HEK293 (cell line): ENCODE results near the gene MRPS31.

Source experiments
- CTCF ChIA-PET: fragments of 350-600 bp; formaldehyde crosslinking; extraction: SDS; loops from one replicate; lab custom pipeline; 2021; ENCODE audit warnings: antibody characterized with exemption; lab: Yijun Ruan, JAX
- POLR2A ChIA-PET: fragments of 300-600 bp; formaldehyde crosslinking; extraction: SDS; loops from one replicate; lab custom pipeline; 2020; ENCODE audit warnings: antibody characterized with exemption, inconsistent platforms; lab: Yijun Ruan, JAX
- H3K27ac ChIP-seq: fragments of 200-500 bp; sonication (Bioruptor generic); 2 replicates; pipeline ENCODE4 v1.5.1; 2014; ENCODE audit warnings: low read depth, low read length, control low read depth, inconsistent platforms; ENCODE audit errors: extremely low read depth
- H3K36me3 ChIP-seq, 2 experiments: fragments of 200-500 bp in 1 of 2; sonication (Bioruptor generic) in 1 of 2; 1 replicate in 1 of 2; 2 replicates in 1 of 2; pipeline ENCODE4 v1.5.1; 2014 to 2017; ENCODE audit warnings: inconsistent platforms in 2 of 2, low read length in 2 of 2; ENCODE audit not compliant: control insufficient read depth in 2 of 2, insufficient read depth in 1 of 2
- H3K4me1 ChIP-seq: fragments of 200-500 bp; sonication (Bioruptor generic); 2 replicates; pipeline ENCODE4 v1.5.1; 2014; ENCODE audit warnings: mild to moderate bottlenecking, low read length, inconsistent platforms; ENCODE audit not compliant: control insufficient read depth, insufficient read depth
- H3K4me3 ChIP-seq: 2 replicates; pipeline ENCODE4 v1.5.1; 2011; ENCODE audit warnings: low read depth, mild to moderate bottlenecking, control low read depth, low read length, moderate library complexity
- H3K9me3 ChIP-seq: fragments of 200-500 bp; sonication (Bioruptor generic); 2 replicates; pipeline ENCODE4 v1.5.1; 2014; ENCODE audit warnings: low read depth, low read length, inconsistent platforms; ENCODE audit not compliant: control insufficient read depth, insufficient read depth
- EGR2 ChIP-seq: fragments of 450-650 bp; formaldehyde crosslinking; IDR thresholded peaks from 2 replicates; pipeline ENCODE4 v1.5.1; 2016; ENCODE audit warnings: low read depth, missing biosample characterization, missing genetic modification characterization
- HOXA7 ChIP-seq: sonication (generic); formaldehyde crosslinking; IDR thresholded peaks from 2 replicates; pipeline ENCODE4 v1.8.1; 2022; ENCODE audit warnings: missing genetic modification reagents, borderline replicate concordance
- KLF8 ChIP-seq: fragments of 450-650 bp; formaldehyde crosslinking; IDR thresholded peaks from 2 replicates; pipeline ENCODE4 v1.5.1; 2016; ENCODE audit warnings: missing biosample characterization, missing genetic modification characterization
- PRDM1 ChIP-seq: fragments of 450-650 bp; formaldehyde crosslinking; IDR thresholded peaks from 2 replicates; pipeline ENCODE4; 2016; ENCODE audit warnings: missing biosample characterization, missing genetic modification characterization
- WT1 ChIP-seq: fragments of 450-650 bp; formaldehyde crosslinking; IDR thresholded peaks from 2 replicates; pipeline ENCODE4 v1.5.1; 2016; ENCODE audit warnings: missing biosample characterization, missing genetic modification characterization
- YY1 ChIP-seq: fragments of 450-650 bp; formaldehyde crosslinking; IDR thresholded peaks from 2 replicates; pipeline ENCODE4 v1.5.1; 2018; ENCODE audit warnings: missing biosample characterization, missing genetic modification characterization
- ZBTB20 ChIP-seq: fragments of 450-650 bp; formaldehyde crosslinking; IDR thresholded peaks from 2 replicates; pipeline ENCODE4 v1.5.1; 2016; ENCODE audit warnings: missing biosample characterization, missing genetic modification characterization
- ZNF132 ChIP-seq: fragments of 450-650 bp; formaldehyde crosslinking; IDR thresholded peaks from 2 replicates; pipeline ENCODE4 v1.5.1; 2017; ENCODE audit warnings: missing biosample characterization, missing genetic modification characterization, borderline replicate concordance
- ZNF133 ChIP-seq: fragments of 450-650 bp; formaldehyde crosslinking; IDR thresholded peaks from 2 replicates; pipeline ENCODE4 v1.5.1; 2016; ENCODE audit warnings: missing biosample characterization, missing genetic modification characterization
- ZNF146 ChIP-seq: fragments of 450-650 bp; formaldehyde crosslinking; IDR thresholded peaks from 2 replicates; pipeline ENCODE4 v1.5.1; 2016; ENCODE audit warnings: missing biosample characterization, missing genetic modification characterization
- ZNF16 ChIP-seq: fragments of 450-650 bp; formaldehyde crosslinking; IDR thresholded peaks from 2 replicates; pipeline ENCODE4 v1.5.1; 2016; ENCODE audit warnings: low read depth, missing biosample characterization, missing genetic modification characterization
- ZNF174 ChIP-seq: fragments of 450-650 bp; formaldehyde crosslinking; IDR thresholded peaks from 2 replicates; pipeline ENCODE4 v1.5.0; 2017; ENCODE audit warnings: missing biosample characterization, mild to moderate bottlenecking, missing genetic modification characterization
- ZNF175 ChIP-seq: fragments of 450-650 bp; formaldehyde crosslinking; IDR thresholded peaks from 2 replicates; pipeline ENCODE4 v1.5.1; 2016; ENCODE audit warnings: missing biosample characterization, missing genetic modification characterization
- ZNF239 ChIP-seq: fragments of 450-650 bp; formaldehyde crosslinking; IDR thresholded peaks from 2 replicates; pipeline ENCODE4 v1.5.1; 2016; ENCODE audit warnings: missing biosample characterization, missing genetic modification characterization
- ZNF433 ChIP-seq: fragments of 450-650 bp; formaldehyde crosslinking; IDR thresholded peaks from 2 replicates; pipeline ENCODE4 v1.5.1; 2016; ENCODE audit warnings: missing biosample characterization, missing genetic modification characterization, low read depth
- ZNF600 ChIP-seq: fragments of 450-650 bp; formaldehyde crosslinking; IDR thresholded peaks from 2 replicates; pipeline ENCODE4 v1.5.1; 2016; ENCODE audit warnings: missing biosample characterization, missing genetic modification characterization
- ZNF654 ChIP-seq: fragments of 450-650 bp; formaldehyde crosslinking; IDR thresholded peaks from 2 replicates; pipeline ENCODE4 v1.5.1; 2016; ENCODE audit warnings: low read depth, missing biosample characterization, missing genetic modification characterization
- ZNF837 ChIP-seq: fragments of 450-650 bp; formaldehyde crosslinking; IDR thresholded peaks from 2 replicates; pipeline ENCODE4 v1.5.1; 2016; ENCODE audit warnings: missing biosample characterization, missing genetic modification characterization
- ZSCAN16 ChIP-seq: fragments of 450-650 bp; formaldehyde crosslinking; IDR thresholded peaks from 2 replicates; pipeline ENCODE4 v1.5.1; 2016; ENCODE audit warnings: missing biosample characterization, missing genetic modification characterization
- TF ChIP-seq, protein P1 (sequence below): fragments of 450-650 bp; formaldehyde crosslinking; IDR thresholded peaks from 2 replicates; pipeline ENCODE4 v1.5.1; 2016; ENCODE audit warnings: missing biosample characterization, missing genetic modification characterization, borderline replicate concordance
- TF ChIP-seq, protein P2 (sequence below): fragments of 450-650 bp; formaldehyde crosslinking; IDR thresholded peaks from 2 replicates; pipeline ENCODE4 v1.5.1; 2016; ENCODE audit warnings: missing biosample characterization, missing genetic modification characterization, low read depth
- TF ChIP-seq, protein P3 (sequence below): IDR thresholded peaks from 2 replicates; pipeline ENCODE4 v1.6.1; 2011; ENCODE audit warnings: mild to moderate bottlenecking, low read depth, low read length, borderline replicate concordance
- TF ChIP-seq, protein P4 (sequence below): fragments of 450-650 bp; formaldehyde crosslinking; IDR thresholded peaks from 2 replicates; pipeline ENCODE4 v1.5.1; 2016; ENCODE audit warnings: missing biosample characterization, missing genetic modification characterization

Gene MRPS31

DNA sequence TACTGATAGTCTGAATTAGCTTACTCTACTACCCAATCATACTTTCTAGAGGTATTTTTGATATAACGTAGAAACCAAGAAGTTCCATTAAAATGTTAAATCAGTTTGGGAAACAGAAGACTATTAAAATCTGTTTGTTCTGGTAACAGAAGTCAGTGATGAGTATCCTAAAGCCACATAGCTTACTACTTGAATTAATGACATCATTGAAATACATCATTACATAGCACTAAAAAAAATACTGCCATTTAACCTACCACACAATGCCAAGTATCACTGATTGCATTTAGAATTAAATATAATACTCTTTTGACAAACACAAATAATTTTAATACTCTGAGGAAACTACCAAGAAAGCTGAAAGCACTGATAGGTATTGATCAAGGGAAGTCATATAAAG, 5.4 kb downstream of the MRPS31 start:
- Histone ChIP-seq H3K4me3 (no peak overlapping the region), H3K9me3 (no peaks in the 10 kb centered on the region), H3K4me1 (no peaks in the 10 kb centered on the region), H3K27ac (no peak overlapping the region), H3K36me3 (peaks cover 8 to 18% of the 10 kb centered on the region in 2 experiments; a peak in 2 of 3 replicates)
- ChIA-PET CTCF (no interaction called here), POLR2A (no interaction called here)
- TF ChIP-seq, protein P1, sequence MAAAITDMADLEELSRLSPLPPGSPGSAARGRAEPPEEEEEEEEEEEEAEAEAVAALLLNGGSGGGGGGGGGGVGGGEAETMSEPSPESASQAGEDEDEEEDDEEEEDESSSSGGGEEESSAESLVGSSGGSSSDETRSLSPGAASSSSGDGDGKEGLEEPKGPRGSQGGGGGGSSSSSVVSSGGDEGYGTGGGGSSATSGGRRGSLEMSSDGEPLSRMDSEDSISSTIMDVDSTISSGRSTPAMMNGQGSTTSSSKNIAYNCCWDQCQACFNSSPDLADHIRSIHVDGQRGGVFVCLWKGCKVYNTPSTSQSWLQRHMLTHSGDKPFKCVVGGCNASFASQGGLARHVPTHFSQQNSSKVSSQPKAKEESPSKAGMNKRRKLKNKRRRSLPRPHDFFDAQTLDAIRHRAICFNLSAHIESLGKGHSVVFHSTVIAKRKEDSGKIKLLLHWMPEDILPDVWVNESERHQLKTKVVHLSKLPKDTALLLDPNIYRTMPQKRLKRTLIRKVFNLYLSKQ (tag by site-specific recombination), result no peak
- TF ChIP-seq, protein P2, sequence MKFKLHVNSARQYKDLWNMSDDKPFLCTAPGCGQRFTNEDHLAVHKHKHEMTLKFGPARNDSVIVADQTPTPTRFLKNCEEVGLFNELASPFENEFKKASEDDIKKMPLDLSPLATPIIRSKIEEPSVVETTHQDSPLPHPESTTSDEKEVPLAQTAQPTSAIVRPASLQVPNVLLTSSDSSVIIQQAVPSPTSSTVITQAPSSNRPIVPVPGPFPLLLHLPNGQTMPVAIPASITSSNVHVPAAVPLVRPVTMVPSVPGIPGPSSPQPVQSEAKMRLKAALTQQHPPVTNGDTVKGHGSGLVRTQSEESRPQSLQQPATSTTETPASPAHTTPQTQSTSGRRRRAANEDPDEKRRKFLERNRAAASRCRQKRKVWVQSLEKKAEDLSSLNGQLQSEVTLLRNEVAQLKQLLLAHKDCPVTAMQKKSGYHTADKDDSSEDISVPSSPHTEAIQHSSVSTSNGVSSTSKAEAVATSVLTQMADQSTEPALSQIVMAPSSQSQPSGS (tag by site-specific recombination), result peak; percentile 90

DNA sequence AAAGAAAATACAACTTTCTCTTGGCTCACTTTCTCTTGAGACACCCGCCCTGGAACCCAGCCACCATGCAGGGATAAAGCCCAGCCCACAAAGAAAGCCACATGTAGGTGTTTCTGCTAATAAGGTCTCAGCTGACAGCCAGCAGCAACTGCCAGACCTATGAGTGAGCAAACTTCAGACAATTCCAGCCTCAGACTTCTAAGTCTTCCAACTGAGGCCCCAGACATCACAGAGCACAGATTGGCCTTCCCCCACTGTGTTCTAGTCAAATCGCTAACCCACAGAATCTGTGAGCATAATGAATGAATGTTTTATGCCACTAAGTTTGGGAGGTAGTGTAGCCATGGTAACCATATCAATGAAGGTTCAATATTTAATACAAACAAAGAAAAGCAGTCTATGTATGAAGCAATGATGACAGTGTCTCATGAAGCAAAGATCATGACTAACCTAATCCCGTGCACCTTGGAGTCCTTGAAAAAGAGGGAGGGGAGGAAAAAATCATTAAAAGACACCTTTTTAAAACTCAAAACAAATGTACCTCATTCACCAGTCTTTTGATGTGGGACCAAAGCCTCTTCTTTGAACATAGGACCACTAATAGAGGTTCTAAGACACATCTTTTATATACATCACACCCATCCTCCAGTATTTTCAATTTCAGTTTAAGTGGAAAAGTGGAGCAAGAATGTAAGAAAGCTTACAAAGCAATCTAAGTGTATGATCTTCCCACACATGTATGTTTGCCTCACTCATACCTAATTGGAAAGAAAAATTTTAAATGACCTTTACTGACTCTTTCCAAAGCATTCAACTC, 6.2 kb downstream of the MRPS31 start:
- no peak overlapping the region for H3K27ac ChIP-seq
- no peak overlapping the region for H3K4me3 ChIP-seq
- H3K36me3 ChIP-seq, result peaks cover 8 to 18% of the 10 kb centered on the region in 2 experiments; a peak in 2 of 3 replicates
- TF ChIP-seq ZNF837 (tag by site-specific recombination) (no peak), EGR2 (tag by site-specific recombination) (0 out of 2 replicates have a peak, but pooled peaks have one; percentile 30), ZNF654 (tag by site-specific recombination) (no peak), ZNF146 (tag by site-specific recombination) (no peak), PRDM1 (0 out of 2 replicates have a peak, but pooled peaks have one; percentile 16), ZSCAN16 (no peak), YY1 (tag by site-specific recombination) (no peak), KLF8 (tag by site-specific recombination) (no peak), ZNF239 (tag by site-specific recombination) (no peak)
- TF ChIP-seq, protein P1 (tag by site-specific recombination), result no peak
- TF ChIP-seq, all 188 proteins: peak for 2
- Histone ChIP-seq H3K4me1 (no peaks in the 10 kb centered on the region), H3K9me3 (no peaks in the 10 kb centered on the region)
- CTCF ChIA-PET, result no interaction called here
- POLR2A ChIA-PET, result no interaction called here

DNA sequence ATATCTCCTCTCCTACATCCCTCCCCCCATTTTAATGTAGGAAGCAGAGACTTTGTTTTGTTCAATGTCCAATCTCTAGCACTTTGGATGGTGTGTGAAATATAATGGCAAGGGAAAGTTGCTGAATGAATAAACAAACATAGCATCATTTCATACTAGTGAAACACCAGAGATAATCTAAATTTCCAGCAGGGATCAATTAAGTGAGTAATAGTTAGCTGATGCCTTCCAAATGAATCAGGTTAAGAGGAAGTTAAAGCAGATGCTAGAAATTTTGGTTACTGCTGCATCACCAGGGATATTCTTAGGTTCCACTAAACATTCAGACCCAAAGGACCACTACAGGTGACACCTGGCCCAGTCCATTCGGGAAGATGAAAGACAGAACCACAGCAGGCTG, 8.1 kb downstream of the MRPS31 start:
- ChIA-PET CTCF (no interaction called here), POLR2A (no interaction called here)
- Histone ChIP-seq H3K36me3 (peaks cover 12 to 27% of the 10 kb centered on the region in 2 experiments; a peak in 2 of 3 replicates), H3K27ac (no peak overlapping the region), H3K4me3 (no peak overlapping the region), H3K4me1 (no peaks in the 10 kb centered on the region), H3K9me3 (no peaks in the 10 kb centered on the region)
- TF ChIP-seq ZNF132, result no peak
- TF ChIP-seq, protein P3, sequence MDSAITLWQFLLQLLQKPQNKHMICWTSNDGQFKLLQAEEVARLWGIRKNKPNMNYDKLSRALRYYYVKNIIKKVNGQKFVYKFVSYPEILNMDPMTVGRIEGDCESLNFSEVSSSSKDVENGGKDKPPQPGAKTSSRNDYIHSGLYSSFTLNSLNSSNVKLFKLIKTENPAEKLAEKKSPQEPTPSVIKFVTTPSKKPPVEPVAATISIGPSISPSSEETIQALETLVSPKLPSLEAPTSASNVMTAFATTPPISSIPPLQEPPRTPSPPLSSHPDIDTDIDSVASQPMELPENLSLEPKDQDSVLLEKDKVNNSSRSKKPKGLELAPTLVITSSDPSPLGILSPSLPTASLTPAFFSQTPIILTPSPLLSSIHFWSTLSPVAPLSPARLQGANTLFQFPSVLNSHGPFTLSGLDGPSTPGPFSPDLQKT, result no peak
- TF ChIP-seq ZNF133, result no peak
- no peak for TF ChIP-seq ZNF433 (tag by site-specific recombination)
- TF ChIP-seq ZNF600 (tag by site-specific recombination), result no peak
- no peak for TF ChIP-seq ZNF16 (tag by site-specific recombination)
- no peak for TF ChIP-seq ZBTB20 (tag by site-specific recombination)
- TF ChIP-seq ZNF175, result no peak
- no peak for TF ChIP-seq ZNF174 (tag by site-specific recombination)
- no peak for TF ChIP-seq HOXA7
- TF ChIP-seq, protein P4, sequence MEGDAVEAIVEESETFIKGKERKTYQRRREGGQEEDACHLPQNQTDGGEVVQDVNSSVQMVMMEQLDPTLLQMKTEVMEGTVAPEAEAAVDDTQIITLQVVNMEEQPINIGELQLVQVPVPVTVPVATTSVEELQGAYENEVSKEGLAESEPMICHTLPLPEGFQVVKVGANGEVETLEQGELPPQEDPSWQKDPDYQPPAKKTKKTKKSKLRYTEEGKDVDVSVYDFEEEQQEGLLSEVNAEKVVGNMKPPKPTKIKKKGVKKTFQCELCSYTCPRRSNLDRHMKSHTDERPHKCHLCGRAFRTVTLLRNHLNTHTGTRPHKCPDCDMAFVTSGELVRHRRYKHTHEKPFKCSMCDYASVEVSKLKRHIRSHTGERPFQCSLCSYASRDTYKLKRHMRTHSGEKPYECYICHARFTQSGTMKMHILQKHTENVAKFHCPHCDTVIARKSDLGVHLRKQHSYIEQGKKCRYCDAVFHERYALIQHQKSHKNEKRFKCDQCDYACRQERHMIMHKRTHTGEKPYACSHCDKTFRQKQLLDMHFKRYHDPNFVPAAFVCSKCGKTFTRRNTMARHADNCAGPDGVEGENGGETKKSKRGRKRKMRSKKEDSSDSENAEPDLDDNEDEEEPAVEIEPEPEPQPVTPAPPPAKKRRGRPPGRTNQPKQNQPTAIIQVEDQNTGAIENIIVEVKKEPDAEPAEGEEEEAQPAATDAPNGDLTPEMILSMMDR (tag by site-specific recombination), result no peak
- no peak for TF ChIP-seq WT1 (tag by site-specific recombination)
